Muscle layer of duodenum (tissue), 2 donors: ENCODE data around the gene MVB12B.

ENCODE experiments used
- H3K27ac ChIP-seq: one replicate; pipeline ENCODE4 v1.7.0; 2013; ENCODE audit warnings: mild to moderate bottlenecking, low read length
- H3K27me3 ChIP-seq: one replicate; pipeline ENCODE4 v1.7.0; 2013; ENCODE audit warnings: low read depth, mild to moderate bottlenecking, control low read depth, low read length
- H3K36me3 ChIP-seq, 2 donors: one replicate each; pipeline ENCODE4 v1.7.0; 2013; ENCODE audit warnings: low read length in 2 of 2, control low read depth in 1 of 2, mild to moderate bottlenecking in 1 of 2; ENCODE audit not compliant: insufficient read depth in 2 of 2, control insufficient read depth in 1 of 2
- H3K4me1 ChIP-seq, 2 donors: one replicate each; pipeline ENCODE4 v1.7.0; 2013; ENCODE audit warnings: low read length in 2 of 2, mild to moderate bottlenecking in 2 of 2, control low read depth in 1 of 2, moderate library complexity in 1 of 2; ENCODE audit not compliant: insufficient read depth in 2 of 2, control insufficient read depth in 1 of 2
- H3K4me3 ChIP-seq, 2 donors: one replicate each; pipeline ENCODE4 v1.7.0; 2013; ENCODE audit warnings: low read length in 2 of 2, low read depth in 1 of 2, mild to moderate bottlenecking in 1 of 2
- H3K9me3 ChIP-seq, 2 donors: one replicate each; pipeline ENCODE4 v1.7.0; 2013; ENCODE audit warnings: low read length in 2 of 2, control low read depth in 1 of 2, mild to moderate bottlenecking in 1 of 2; ENCODE audit not compliant: control insufficient read depth in 1 of 2
- donor health status: healthy.

MVB12B gene

DNA sequence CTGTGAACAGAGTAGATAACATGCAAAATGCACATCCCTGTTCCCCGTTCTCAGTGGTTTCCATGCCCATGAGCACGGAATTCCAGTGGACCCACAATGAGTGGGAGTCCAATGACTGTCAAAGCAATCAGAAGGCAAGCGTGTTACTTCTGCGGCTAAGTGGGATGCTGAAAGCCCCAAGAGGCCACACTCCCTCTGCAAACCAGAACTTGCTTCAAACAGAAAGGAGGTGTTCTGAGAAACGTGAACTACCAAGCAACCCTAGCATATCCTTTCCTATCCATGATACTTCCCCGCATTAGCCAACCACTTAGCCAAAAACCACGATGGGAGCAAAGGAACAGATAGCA is 21.7 kb upstream of the MVB12B start:
- no peaks in the 10 kb centered on the region for H3K4me1 ChIP-seq
- H3K27ac ChIP-seq: no peak overlapping the region
- no peaks in the 10 kb centered on the region for H3K36me3 ChIP-seq
- H3K27me3 ChIP-seq: no peaks in the 10 kb centered on the region
- H3K9me3 ChIP-seq: no peaks in the 10 kb centered on the region
- no peak overlapping the region for H3K4me3 ChIP-seq

DNA sequence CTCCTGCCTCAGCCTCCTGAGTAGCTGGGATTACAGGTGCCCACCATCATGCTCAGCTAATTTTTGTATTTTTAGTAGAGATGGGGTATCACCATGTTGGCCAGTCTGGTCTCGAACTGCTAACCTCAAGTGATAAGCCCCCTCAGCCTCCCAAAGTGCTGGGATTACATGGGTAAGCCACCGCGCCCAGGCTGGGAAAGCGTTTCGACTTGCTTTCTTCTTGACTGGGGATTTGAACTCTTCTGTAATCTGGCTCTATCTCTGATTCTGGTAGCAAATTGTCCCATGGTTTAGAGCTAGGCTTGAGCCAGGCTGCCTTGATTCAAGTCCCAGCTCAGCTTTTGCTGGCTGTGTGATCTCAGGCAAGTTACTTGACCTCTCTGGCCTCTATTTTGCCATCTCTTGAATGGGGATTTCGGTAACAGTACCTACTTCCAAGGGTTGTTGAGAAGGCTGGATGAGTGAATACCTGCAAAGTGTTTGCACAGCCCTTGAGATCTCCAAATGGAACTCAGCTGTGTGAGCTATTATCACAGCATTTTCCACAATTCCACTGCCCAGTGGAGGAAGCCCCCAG is 20.5 kb upstream of the MVB12B start:
- H3K9me3 ChIP-seq: no peaks in the 10 kb centered on the region

DNA sequence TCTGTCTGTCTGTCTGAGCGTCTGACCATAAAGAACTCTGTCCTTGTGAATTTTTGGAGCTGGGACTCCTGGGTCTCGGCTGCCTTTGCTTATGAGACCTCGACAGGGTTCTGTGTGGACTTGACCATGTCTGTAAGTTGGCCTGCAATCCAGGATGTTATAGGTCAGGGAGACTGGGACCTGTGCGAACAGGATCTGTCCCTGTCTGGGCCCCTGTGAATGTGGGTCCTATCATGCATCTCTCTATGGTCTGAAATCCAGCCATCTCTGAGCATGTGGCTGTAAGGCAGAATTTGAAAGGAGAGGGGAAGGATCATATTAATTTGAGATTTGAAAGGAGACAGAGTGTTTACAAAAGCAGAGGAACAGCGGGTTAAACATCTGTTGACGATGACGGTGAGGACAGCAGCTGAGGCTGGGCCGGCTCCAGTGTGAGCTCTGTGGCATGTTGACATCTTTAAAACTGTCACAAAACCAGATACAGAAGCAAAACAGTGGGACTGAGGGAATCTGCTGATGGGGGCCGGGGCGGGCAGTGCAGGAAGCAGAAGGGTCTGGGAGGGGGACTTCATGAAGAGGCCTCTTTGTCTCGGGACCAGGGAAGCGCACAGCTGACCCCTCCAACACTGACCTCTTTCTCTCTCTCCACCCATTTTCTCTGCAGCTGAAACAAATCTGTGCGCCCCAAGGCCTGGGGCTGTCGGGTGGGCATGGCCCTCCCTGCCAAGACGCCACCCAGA is 19.1 kb upstream of the MVB12B start:
- no peaks in the 10 kb centered on the region for H3K4me1 ChIP-seq
- no peak overlapping the region for H3K27ac ChIP-seq
- no peaks in the 10 kb centered on the region for H3K36me3 ChIP-seq
- H3K4me3 ChIP-seq: no peak overlapping the region
- no peaks in the 10 kb centered on the region for H3K9me3 ChIP-seq
- H3K27me3 ChIP-seq: no peaks in the 10 kb centered on the region

More for the DNA sequence above, 20.5 kb upstream of the MVB12B start:
- Histone ChIP-seq H3K4me3 (no peak overlapping the region), H3K36me3 (no peaks in the 10 kb centered on the region), H3K4me1 (no peaks in the 10 kb centered on the region), H3K27me3 (no peaks in the 10 kb centered on the region), H3K27ac (no peak overlapping the region)

GRCh38 chr9:126309427-126310189 is 17.0 kb upstream of the MVB12B start:
- no peak overlapping the region for H3K27ac ChIP-seq
- H3K9me3 ChIP-seq: no peaks in the 10 kb centered on the region
- no peak overlapping the region for H3K4me3 ChIP-seq
- H3K4me1 ChIP-seq: no peaks in the 10 kb centered on the region
- H3K36me3 ChIP-seq: no peaks in the 10 kb centered on the region
- no peaks in the 10 kb centered on the region for H3K27me3 ChIP-seq

DNA sequence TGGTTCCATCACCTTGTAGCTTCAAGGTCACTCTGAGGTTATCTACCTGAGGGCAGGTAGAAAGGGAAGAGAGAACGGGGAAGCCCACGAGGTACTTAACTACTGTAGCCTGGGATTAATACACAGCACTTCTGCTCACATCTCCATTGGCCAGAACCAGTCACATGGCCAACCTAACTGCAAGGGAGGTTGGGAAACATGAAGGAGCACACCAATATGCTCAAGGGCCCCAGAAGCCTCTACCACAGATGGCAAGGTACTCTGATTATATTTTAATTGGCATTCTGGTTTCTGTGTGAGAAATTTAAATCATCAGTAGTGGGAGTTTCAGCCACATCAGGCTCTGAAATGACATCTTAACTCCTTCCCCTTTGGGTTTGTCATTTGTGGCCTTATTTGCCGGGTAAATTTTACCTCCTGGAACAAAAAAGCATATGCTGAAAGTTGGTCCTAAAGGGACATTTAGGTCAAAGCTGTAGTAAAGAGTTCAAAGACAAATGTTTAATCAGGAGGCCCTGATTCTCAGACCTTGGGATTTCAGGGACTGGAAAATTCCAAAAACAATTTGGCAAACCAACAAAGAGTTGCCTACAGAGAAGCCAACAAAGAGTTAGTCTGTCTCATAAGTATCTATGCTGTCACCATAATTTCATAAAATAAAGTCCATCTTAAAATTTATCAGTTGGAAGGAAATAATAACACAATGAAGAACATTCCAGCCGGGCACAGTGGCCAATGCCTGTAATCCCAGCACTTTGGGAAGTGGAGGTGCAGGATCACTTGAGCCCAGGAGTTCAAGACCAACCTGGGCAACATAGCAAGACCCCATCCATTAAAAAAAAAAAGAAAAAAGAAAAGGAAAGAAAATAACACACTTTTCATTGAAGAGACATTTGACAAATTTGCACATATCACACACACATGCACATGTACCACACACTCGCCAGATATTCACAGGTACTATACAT is 13.8 kb upstream of the MVB12B start:
- Histone ChIP-seq H3K27me3 (no peaks in the 10 kb centered on the region), H3K27ac (no peak overlapping the region), H3K4me3 (no peak overlapping the region), H3K36me3 (no peaks in the 10 kb centered on the region), H3K4me1 (no peaks in the 10 kb centered on the region), H3K9me3 (no peaks in the 10 kb centered on the region)

GRCh38 chr9:126316085-126316655 is 10.5 kb upstream of the MVB12B start:
- no peaks in the 10 kb centered on the region for H3K9me3 ChIP-seq

DNA sequence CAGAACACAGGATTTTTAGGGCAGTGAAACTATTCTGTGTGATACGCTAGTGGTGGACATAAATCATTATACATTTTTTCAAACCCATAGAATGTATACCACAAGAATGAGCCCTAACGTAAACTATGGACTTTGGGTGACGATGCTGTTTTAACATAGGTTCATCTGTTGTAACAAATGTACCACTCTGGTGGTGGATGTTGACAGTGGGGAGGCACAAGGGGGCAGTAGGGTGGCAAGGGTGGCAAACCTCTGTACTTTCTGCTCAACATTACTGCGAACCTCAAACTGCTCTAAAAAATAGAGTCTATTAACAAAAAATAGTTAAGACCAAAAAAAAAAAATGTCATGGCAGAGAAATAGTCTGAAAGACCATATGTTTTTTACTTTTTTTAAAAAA is 9.1 kb upstream of the MVB12B start:
- H3K36me3 ChIP-seq: no peaks in the 10 kb centered on the region
- H3K4me3 ChIP-seq: no peak overlapping the region
- H3K27ac ChIP-seq: no peak overlapping the region
- no peaks in the 10 kb centered on the region for H3K27me3 ChIP-seq
- no peaks in the 10 kb centered on the region for H3K4me1 ChIP-seq
- no peaks in the 10 kb centered on the region for H3K9me3 ChIP-seq

More at GRCh38 chr9:126316085-126316655, 10.5 kb upstream of the MVB12B start:
- no peak overlapping the region for H3K4me3 ChIP-seq
- H3K27me3 ChIP-seq: no peaks in the 10 kb centered on the region
- H3K36me3 ChIP-seq: no peaks in the 10 kb centered on the region
- no peaks in the 10 kb centered on the region for H3K4me1 ChIP-seq
- H3K27ac ChIP-seq: no peak overlapping the region

DNA sequence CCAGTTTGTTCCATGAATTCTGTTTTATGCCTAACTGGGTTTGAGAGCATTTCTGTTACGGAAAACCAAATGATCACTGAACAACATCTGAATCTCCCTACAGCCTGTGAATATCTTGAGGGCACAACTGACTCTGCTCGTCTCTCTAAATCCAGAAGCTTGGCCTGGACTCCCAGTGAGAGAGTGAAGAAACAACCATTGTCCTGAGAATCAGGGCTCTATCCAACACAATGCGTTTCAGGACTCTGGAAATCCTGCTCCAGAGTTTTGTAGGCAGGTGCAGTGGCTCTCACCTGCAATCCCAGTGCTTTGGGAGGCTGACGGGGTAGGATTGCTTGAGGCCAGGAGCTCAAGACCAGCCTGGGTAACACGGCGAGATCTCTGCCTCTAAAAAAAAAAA is 7.8 kb upstream of the MVB12B start:
- H3K27me3 ChIP-seq: no peaks in the 10 kb centered on the region
- H3K9me3 ChIP-seq: peaks cover 0 to 1% of the 10 kb centered on the region in 2 donors
- H3K4me3 ChIP-seq: no peak overlapping the region
- no peaks in the 10 kb centered on the region for H3K36me3 ChIP-seq
- no peak overlapping the region for H3K27ac ChIP-seq
- H3K4me1 ChIP-seq: no peaks in the 10 kb centered on the region

DNA sequence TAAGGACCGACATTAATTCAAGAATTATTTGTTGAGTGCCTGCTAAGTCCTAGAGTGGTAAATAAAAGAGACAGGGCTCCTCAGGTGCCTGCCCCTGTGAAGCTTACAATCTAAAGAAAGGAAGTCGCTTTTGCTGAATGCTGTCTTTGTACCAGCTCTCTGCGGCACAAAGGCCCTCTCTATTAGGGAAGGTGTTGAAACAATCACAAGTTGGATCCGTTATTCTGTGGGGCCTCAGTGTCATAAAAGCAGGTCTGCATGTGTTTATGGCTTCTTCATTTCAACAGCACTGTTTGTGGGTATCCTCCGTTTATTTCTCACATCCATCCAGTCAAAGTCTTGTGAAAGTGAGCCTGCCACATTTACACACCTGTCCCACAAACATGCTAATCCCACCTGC is 7.0 kb upstream of the MVB12B start:
- no peak overlapping the region for H3K4me3 ChIP-seq
- H3K4me1 ChIP-seq: no peaks in the 10 kb centered on the region
- no peak overlapping the region for H3K27ac ChIP-seq
- H3K9me3 ChIP-seq: peaks cover 0 to 5% of the 10 kb centered on the region in 2 donors
- H3K36me3 ChIP-seq: no peaks in the 10 kb centered on the region
- no peaks in the 10 kb centered on the region for H3K27me3 ChIP-seq

- H3K27me3 ChIP-seq: no peaks in the 10 kb centered on the region
- no peaks in the 10 kb centered on the region for H3K36me3 ChIP-seq
- no peak overlapping the region for H3K27ac ChIP-seq
- H3K4me3 ChIP-seq: no peak overlapping the region
- peaks cover 0 to 5% of the 10 kb centered on the region in 2 donors for H3K9me3 ChIP-seq
- H3K4me1 ChIP-seq: no peaks in the 10 kb centered on the region
These were observed 6.3 kb upstream of the MVB12B start for GRCh38 chr9:126320158-126320922.
